Mucosa of rectum (tissue), 2 donors: ENCODE data around the gene TCF4.

Experiments
- H3K27ac ChIP-seq, 2 donors: one replicate each; pipeline ENCODE4 v1.7.0; 2013; ENCODE audit warnings: inconsistent platforms in 2 of 2, low read depth in 2 of 2, low read length in 2 of 2
- H3K27me3 ChIP-seq, 2 donors: one replicate each; pipeline ENCODE4 v1.7.0; 2013; ENCODE audit warnings: low read length in 2 of 2; ENCODE audit not compliant: control insufficient read depth in 2 of 2, insufficient read depth in 2 of 2
- H3K36me3 ChIP-seq, 2 donors: one replicate each; pipeline ENCODE4 v1.7.0; 2013; ENCODE audit warnings: low read length in 2 of 2; ENCODE audit not compliant: control insufficient read depth in 2 of 2, insufficient read depth in 2 of 2
- H3K4me1 ChIP-seq, 2 donors: one replicate each; pipeline ENCODE4 v1.7.0; 2013; ENCODE audit warnings: low read length in 2 of 2, mild to moderate bottlenecking in 1 of 2; ENCODE audit not compliant: control insufficient read depth in 2 of 2, insufficient read depth in 2 of 2
- H3K4me3 ChIP-seq, 2 donors: one replicate each; pipeline ENCODE4 v1.7.0; 2013; ENCODE audit warnings: low read length in 2 of 2
- H3K9ac ChIP-seq, 2 donors: one replicate each; pipeline ENCODE4 v1.7.0; 2013; ENCODE audit warnings: low read length in 2 of 2, low read depth in 1 of 2, mild to moderate bottlenecking in 1 of 2
- H3K9me3 ChIP-seq, 2 donors: one replicate each; pipeline ENCODE4 v1.7.0; 2013; ENCODE audit warnings: low read length in 2 of 2; ENCODE audit not compliant: control insufficient read depth in 2 of 2
- donor health status: healthy.
- donor health status: Normal muscosa, but diverticular disease.

Gene TCF4

DNA sequence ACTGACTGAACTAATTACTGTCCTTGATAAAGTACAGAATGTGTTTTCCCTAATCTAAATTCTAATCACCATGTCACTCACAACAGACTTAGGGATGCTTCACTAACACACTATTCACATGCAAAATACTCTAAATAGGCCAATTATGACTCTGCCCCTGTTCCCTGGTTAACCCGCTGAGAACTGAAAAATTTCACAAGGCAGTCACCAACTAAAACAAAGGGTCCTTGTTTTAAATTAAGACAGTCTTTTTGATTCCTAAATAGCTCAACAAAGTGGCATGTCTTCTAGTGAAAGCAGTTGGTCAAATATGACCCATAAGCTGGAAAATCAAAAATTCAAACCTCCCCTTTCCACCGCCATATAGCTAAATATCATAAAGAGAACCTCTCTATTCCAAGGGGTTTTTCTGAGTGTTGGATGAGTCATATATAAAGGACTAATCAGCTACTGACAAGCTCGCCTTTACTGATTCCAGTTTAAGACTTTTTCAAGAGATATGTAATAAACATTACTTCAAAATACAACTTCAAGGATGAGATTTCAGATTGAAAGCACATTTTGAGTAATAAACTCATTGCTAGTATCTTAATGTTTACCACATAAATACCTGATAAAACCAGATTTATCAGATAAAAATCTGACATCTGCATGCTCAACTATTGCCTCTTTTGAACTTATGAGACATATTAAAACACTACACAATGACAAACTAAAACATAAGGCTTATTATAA lies 235.8 kb downstream of the TCF4 start:
- Histone ChIP-seq H3K27me3 (no peaks in the 10 kb centered on the region), H3K9ac (no peak overlapping the region), H3K4me1 (no peaks in the 10 kb centered on the region), H3K4me3 (no peak overlapping the region), H3K36me3 (no peaks in the 10 kb centered on the region), H3K27ac (no peak overlapping the region), H3K9me3 (no peaks in the 10 kb centered on the region)

DNA sequence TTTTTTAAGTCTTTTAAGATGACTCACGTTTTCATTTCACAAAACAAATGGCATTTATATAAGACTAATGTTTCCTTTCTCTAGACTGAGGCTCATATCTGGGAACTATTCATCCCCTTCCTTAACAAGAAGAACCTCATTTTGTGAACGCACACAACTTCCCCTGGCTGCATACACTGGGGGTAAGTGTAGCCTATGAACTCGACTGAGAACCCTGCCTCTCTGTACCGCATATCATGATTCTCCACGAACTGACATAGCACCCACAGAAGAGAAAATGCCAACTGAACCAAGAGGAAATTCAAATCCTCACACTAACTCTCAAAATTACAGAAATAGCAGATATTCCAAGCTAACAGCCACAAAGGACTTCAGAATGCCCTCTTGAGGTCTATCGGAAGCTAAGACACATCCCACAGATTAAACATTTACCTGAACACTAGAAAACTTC lies 236.7 kb downstream of the TCF4 start:
- Histone ChIP-seq H3K36me3 (no peaks in the 10 kb centered on the region), H3K4me3 (no peak overlapping the region), H3K27ac (no peak overlapping the region), H3K4me1 (no peaks in the 10 kb centered on the region), H3K27me3 (no peaks in the 10 kb centered on the region), H3K9me3 (no peaks in the 10 kb centered on the region), H3K9ac (no peak overlapping the region)

DNA sequence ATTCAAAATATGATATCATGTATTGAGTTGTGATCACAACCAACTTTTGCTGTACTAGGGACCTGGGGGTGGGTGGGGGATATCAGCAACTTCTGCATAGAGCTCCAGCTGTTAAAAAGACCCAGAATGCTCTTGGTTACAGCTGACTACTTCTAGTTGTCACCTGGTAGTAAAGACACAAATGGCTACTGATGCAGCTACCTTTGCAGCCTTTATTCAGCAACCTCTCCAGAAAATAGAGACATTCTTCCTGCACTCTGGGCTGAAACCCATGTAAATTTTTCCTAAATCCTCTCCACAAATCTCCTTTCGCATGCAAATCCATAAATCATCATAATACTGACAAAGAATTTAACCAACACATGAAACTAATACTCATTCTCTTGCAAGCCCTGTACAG lies 238.3 kb downstream of the TCF4 start:
- H3K27me3 ChIP-seq = no peaks in the 10 kb centered on the region
- H3K4me3 ChIP-seq = no peak overlapping the region
- no peaks in the 10 kb centered on the region for H3K9me3 ChIP-seq
- H3K9ac ChIP-seq = no peak overlapping the region
- H3K36me3 ChIP-seq = no peaks in the 10 kb centered on the region
- H3K27ac ChIP-seq = no peak overlapping the region
- no peaks in the 10 kb centered on the region for H3K4me1 ChIP-seq

DNA sequence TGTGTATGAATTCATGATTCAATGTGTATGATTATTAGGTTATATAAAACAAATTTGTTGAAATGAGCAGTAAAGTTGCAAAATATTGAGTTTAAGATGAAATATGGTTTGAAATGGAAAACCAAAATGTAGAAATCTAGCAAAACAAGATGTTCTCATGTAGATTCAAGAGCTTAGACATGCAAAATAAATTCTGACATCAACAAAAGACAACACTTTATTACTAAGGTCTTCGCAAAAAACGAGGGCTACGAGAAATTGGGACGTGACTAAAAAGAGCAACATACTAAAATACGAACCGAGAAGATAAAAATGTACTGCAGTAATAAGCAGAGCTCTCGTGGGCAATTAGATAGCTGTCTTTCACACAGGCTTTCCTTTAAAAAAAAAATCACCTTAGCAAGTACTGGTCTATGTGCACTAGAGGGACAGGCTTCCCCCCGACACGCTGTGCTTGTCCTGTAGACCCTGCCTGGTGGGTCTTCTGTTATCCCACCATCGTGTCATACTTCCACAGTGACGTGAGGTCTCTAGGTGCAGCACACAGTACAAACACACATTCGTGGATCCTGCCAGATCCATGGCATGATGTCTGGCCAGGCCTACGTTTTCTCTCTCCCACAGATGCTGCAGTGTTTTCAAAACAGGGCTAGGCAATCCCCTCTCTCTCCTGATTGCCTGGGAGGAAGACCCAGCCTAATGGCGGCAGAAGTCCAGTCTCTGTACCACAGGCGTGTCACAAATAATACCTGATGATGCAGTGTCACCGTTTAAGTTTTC lies 240.8 kb downstream of the TCF4 start:
- Histone ChIP-seq H3K4me3 (no peak overlapping the region), H3K4me1 (no peaks in the 10 kb centered on the region), H3K36me3 (no peaks in the 10 kb centered on the region), H3K9ac (no peak overlapping the region), H3K9me3 (no peaks in the 10 kb centered on the region), H3K27ac (no peak overlapping the region), H3K27me3 (no peaks in the 10 kb centered on the region)

DNA sequence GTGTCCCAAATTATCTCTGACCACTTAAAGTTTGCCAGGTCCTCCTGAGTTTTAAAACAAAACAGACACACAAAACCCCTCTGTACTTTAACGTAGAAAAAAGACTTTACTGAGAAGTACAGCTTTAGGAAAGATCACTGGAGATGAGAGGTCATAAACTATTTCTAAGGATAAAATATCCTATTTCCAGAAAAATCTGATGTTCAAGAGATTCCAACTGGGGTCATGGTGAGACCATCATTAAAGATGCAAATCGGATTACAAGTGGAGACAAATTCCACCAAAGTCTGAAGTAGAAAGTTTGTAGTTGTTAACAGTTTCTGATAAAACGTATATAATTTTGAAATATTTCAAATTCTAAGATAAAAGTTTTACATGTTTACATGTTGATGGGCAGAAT lies 241.6 kb downstream of the TCF4 start:
- Histone ChIP-seq H3K4me3 (no peak overlapping the region), H3K9me3 (no peaks in the 10 kb centered on the region), H3K27me3 (no peaks in the 10 kb centered on the region), H3K9ac (no peak overlapping the region), H3K27ac (no peak overlapping the region), H3K36me3 (no peaks in the 10 kb centered on the region), H3K4me1 (no peaks in the 10 kb centered on the region)

DNA sequence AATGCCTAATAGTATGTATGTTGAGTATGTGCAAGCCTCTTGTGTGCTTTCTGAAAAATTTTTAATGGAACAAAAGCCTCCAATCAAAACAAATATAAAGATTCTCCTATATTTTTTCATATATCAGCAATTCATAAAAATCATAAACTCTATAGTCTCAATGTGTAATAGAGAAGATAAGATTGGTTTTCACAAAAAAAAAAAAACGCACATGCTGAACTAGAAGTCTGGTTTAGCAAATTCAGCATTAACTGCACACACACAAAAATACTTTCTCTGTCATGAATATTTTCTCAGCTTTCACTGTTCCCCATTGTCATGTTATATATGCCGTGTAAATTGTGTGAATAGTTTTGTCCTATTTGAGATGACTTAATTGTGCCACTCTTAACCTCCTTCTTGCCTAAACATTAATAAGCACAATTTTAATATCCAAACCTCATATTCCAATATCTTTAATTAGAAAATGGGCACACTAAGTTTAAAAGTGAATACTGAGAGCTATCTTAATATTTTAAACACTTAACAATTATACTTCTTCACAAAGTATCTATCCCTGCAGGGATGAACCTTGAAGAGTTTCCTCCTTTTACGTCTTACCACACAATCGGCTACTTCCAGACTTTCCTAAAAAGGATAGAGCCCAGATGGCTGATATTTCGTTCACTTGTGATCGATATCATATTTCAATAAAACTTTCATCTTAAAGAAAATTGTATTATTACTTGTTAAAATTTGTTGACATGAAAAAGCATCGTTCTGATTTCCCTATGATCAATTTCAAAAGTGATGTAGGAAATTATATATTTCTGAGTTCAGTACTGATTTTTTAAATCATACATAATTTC lies 242.7 kb downstream of the TCF4 start:
- H3K4me3 ChIP-seq = no peak overlapping the region
- no peaks in the 10 kb centered on the region for H3K9me3 ChIP-seq
- H3K9ac ChIP-seq = no peak overlapping the region
- H3K4me1 ChIP-seq = no peaks in the 10 kb centered on the region
- no peaks in the 10 kb centered on the region for H3K27me3 ChIP-seq
- no peak overlapping the region for H3K27ac ChIP-seq
- no peaks in the 10 kb centered on the region for H3K36me3 ChIP-seq

DNA sequence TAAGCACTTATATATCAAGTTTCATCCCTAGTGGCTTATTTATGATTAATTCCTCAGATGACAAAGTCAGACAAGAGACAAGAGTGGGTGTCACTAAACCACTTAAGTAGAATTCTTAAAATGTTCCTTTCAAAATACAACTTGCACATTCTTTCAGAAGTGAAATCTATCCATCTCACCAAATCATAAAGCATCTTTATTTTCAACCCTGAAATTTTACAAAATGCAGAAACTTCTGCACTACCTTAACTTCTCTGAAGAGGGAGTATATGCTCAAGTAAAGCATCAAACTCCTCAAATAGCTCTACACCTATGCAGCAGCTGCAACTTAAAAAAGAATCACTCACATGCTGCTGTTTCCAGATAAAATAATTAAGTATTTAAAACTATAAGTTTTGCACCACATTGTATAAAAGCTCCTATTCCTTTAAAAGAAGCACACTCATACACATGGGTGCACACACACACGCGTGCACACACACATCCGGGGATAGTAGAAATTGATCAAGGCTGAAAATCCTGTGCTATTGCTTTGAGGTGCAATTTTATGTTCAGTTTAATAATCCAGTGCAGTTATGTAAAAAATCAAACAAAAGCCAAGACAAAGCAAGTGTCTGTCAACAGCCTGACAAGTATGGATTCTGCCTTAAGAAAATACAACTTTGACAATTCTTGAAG lies 244.5 kb downstream of the TCF4 start:
- Histone ChIP-seq H3K9ac (no peak overlapping the region), H3K36me3 (no peaks in the 10 kb centered on the region), H3K4me1 (no peaks in the 10 kb centered on the region), H3K9me3 (no peaks in the 10 kb centered on the region), H3K4me3 (no peak overlapping the region), H3K27ac (no peak overlapping the region), H3K27me3 (no peaks in the 10 kb centered on the region)

DNA sequence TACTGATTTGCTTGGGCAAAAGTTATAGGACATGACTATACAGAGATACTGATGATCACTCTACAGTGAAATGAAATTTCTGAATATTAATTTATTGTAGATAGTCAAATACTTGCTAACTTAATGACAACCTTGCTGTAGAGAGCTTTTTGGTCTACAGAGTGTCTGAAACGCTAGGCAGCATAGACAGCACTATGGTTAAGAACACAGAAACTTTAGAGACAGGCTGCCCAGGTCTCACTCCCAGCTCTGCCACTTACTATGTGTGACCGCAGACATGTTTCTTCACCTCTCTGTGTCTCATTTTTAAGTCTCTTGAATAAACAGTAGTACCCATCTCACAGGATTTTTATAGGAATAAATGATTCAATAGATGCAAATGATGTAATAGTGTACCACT lies 247.0 kb downstream of the TCF4 start:
- no peaks in the 10 kb centered on the region for H3K27me3 ChIP-seq
- H3K9ac ChIP-seq = no peak overlapping the region
- no peak overlapping the region for H3K27ac ChIP-seq
- no peaks in the 10 kb centered on the region for H3K9me3 ChIP-seq
- H3K4me3 ChIP-seq = no peak overlapping the region
- H3K36me3 ChIP-seq = no peaks in the 10 kb centered on the region
- no peaks in the 10 kb centered on the region for H3K4me1 ChIP-seq

DNA sequence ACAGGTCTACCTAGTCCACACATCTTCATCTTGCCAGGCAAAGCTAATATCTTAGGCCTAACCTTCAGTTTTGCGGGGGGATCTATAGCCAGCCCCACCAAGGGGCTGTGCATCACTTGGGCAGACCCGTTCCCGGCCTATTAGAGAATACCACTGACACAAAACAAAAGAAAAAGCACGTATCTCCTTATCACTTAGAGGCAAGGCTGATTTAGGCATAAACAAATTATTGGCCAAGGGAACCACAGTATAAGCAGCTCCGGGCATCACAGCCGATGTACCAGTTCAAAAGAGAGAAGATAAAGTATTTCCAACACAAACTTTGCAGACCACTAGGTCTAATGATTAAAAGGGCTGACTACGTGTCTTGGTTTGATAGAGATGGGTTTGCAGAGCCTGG lies 248.0 kb downstream of the TCF4 start:
- no peak overlapping the region for H3K27ac ChIP-seq
- H3K9ac ChIP-seq = no peak overlapping the region
- no peaks in the 10 kb centered on the region for H3K9me3 ChIP-seq
- H3K36me3 ChIP-seq = no peaks in the 10 kb centered on the region
- no peak overlapping the region for H3K4me3 ChIP-seq
- H3K27me3 ChIP-seq = no peaks in the 10 kb centered on the region
- H3K4me1 ChIP-seq = no peaks in the 10 kb centered on the region
